Fibroblast of lung (primary cell): ENCODE data around the gene MYPOP. TPM values are rescaled to one million over a fixed set of nuclear protein-coding genes. Genes with fewer than 3 reads are reported as not detected.

Source experiments
- DNase-seq, 2 donors: peaks; one replicate each; pipeline versions ENCODE4 v3.0.0 to v3.0.0-alpha.2; 2010; ENCODE audit warnings: low read depth in 2 of 2
- H2AFZ ChIP-seq: 2 replicates; pipeline ENCODE4 v1.5.1; 2012; ENCODE audit warnings: low read length, control low read depth, inconsistent platforms
- H3K27ac ChIP-seq: 2 replicates; pipeline ENCODE4 v1.5.1; 2011; ENCODE audit warnings: low read length, control low read depth; ENCODE audit not compliant: insufficient read depth
- H3K27me3 ChIP-seq: 2 replicates; pipeline ENCODE4 v1.5.1; 2011; ENCODE audit warnings: mild to moderate bottlenecking, low read length; ENCODE audit not compliant: control insufficient read depth, insufficient read depth
- H3K36me3 ChIP-seq: 2 replicates; pipeline ENCODE4 v1.5.1; 2011; ENCODE audit warnings: low read length; ENCODE audit not compliant: control insufficient read depth, insufficient read depth
- H3K4me1 ChIP-seq: 2 replicates; pipeline ENCODE4 v1.5.1; 2011; ENCODE audit warnings: low read length; ENCODE audit not compliant: control insufficient read depth, insufficient read depth; ENCODE audit errors: extremely low read depth
- H3K4me2 ChIP-seq: 2 replicates; pipeline ENCODE4 v1.5.1; 2011; ENCODE audit warnings: low read length, control low read depth; ENCODE audit not compliant: insufficient read depth; ENCODE audit errors: extremely low read depth
- H3K4me3 ChIP-seq, 4 experiments: fragments of 200-600 bp in 1 of 4; sonication (generic) in 1 of 4; replicated peaks in 1 of 4; 2 replicates each; pipeline ENCODE4 v1.5.1; 2011 to 2016; ENCODE audit warnings: low read length in 4 of 4, low read depth in 3 of 4, mild to moderate bottlenecking in 3 of 4, control low read depth in 2 of 4, inconsistent platforms in 1 of 4, mixed read lengths in 1 of 4; ENCODE audit not compliant: insufficient read depth in 1 of 4; ENCODE audit errors: control extremely low read depth in 1 of 4
- H3K79me2 ChIP-seq: 2 replicates; pipeline ENCODE4 v1.5.1; 2012; ENCODE audit warnings: mild to moderate bottlenecking, low read length, inconsistent platforms; ENCODE audit not compliant: control insufficient read depth, insufficient read depth
- H3K9ac ChIP-seq: 2 replicates; pipeline ENCODE4 v1.5.1; 2011; ENCODE audit warnings: mild to moderate bottlenecking, low read length, control low read depth; ENCODE audit not compliant: insufficient read depth
- H3K9me3 ChIP-seq: 2 replicates; pipeline ENCODE4 v1.5.1; 2012; ENCODE audit warnings: low read depth, low read length; ENCODE audit not compliant: control insufficient read depth, insufficient read depth
- H4K20me1 ChIP-seq: 2 replicates; pipeline ENCODE4 v1.5.1; 2011; ENCODE audit warnings: low read length; ENCODE audit not compliant: control insufficient read depth, insufficient read depth; ENCODE audit errors: extremely low read depth
- EZH2 ChIP-seq: IDR thresholded peaks from 2 replicates; pipeline ENCODE4 v1.5.1; 2012; ENCODE audit warnings: low read length, control low read depth, mild to moderate bottlenecking; ENCODE audit errors: missing control alignments
- polyA plus RNA-seq, 2 donors: library from polyadenylated mRNA; depleted of rRNA in 1 of 2; stranded (reverse) in 1 of 2; unstranded in 1 of 2; fragments of >200 nt; gene quantifications; 2 replicates each; pipeline ENCODE4 v1.2.1, GENCODE V29; 2011 to 2012; ENCODE audit warnings: missing spikeins in 1 of 2
- total RNA-seq: library from RNA; depleted of rRNA; stranded (reverse); fragments of >200 nt; gene quantifications from 2 replicates; pipeline ENCODE4 v1.2.1, GENCODE V29; 2014
- TF ChIP-seq, protein P1 (sequence below), 2 donors: IDR thresholded peaks in 1 of 2; conservative IDR thresholded peaks in 1 of 2; 1 replicate in 1 of 2; 2 replicates in 1 of 2; pipeline ENCODE4 v1.5.1; 2011 to 2012; ENCODE audit warnings: low read length in 2 of 2, control low read depth in 1 of 2, inconsistent platforms in 1 of 2, low read depth in 1 of 2, mild to moderate bottlenecking in 1 of 2

Gene MYPOP
- total and polyA plus RNA-seq, 2 donors (not counting 1 experiment from before 2014, with no cell fraction given) = 0.81 to 1.3 TPM

DNA sequence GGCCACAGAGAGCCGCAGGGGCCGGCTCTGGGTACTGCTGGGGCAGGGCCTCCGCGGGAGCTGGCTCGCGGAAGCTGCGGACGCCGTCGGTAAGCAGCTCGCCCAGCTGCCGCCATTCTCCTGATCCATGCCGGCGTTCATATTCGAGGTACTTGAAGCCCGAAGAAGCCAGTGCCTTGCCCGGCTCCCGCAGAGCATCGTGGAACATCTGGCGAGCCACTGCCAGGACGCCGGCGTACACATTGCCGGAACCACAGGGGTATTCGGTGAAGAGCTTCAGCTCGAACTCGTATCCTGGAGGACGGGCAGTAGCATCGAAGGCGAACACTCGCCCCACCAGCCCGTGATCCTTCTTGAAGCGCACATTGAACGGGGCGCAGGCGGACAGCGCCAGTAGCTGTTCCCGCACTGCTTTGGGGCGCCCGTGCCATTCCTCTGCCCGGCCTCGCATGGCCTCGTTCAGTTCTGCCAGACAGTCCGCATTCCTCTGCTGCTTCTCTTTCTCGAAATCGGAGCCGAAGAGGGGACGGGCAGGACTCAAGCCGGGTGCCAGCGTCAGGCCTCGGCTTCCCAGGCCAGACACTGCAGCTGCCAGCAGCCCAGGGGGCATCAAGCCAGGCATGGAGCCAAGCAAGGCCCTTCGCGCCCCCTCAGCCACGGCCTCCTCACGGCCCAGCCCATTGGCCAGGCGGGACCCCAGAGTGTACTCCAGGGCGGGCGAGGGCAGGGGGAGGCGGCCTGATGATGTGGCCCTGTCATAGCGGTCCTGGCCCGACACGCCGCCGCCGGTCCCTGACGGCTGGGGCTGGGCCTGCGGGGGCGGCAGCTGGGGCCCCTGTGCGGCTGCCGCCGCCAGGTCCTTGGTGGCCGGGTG, 17.5 kb downstream of the MYPOP start:
- Histone ChIP-seq H3K36me3 (peaks cover 8% of the 10 kb centered on the region), H3K27ac (peak overlapping the region; percentile 61), H3K9me3 (no peaks in the 10 kb centered on the region), H3K79me2 (peaks cover 10% of the 10 kb centered on the region), H3K4me1 (peaks cover 5% of the 10 kb centered on the region), H3K27me3 (no peaks in the 10 kb centered on the region), H3K4me3 (peak overlapping the region; percentile 16 to 75 (median 49)), H4K20me1 (no peaks in the 10 kb centered on the region), H2AFZ (no peak overlapping the region), H3K4me2 (peak overlapping the region; percentile 82), H3K9ac (peak overlapping the region; percentile 80)
- TF ChIP-seq, protein P1, sequence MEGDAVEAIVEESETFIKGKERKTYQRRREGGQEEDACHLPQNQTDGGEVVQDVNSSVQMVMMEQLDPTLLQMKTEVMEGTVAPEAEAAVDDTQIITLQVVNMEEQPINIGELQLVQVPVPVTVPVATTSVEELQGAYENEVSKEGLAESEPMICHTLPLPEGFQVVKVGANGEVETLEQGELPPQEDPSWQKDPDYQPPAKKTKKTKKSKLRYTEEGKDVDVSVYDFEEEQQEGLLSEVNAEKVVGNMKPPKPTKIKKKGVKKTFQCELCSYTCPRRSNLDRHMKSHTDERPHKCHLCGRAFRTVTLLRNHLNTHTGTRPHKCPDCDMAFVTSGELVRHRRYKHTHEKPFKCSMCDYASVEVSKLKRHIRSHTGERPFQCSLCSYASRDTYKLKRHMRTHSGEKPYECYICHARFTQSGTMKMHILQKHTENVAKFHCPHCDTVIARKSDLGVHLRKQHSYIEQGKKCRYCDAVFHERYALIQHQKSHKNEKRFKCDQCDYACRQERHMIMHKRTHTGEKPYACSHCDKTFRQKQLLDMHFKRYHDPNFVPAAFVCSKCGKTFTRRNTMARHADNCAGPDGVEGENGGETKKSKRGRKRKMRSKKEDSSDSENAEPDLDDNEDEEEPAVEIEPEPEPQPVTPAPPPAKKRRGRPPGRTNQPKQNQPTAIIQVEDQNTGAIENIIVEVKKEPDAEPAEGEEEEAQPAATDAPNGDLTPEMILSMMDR (conservative IDR thresholded peaks at IDR 0.05 in 1 of 2, IDR thresholded peaks at IDR 0.05 in 1 of 2; ENCODE audit: low read depth in 1 of 2, low read length in 2 of 2) = no peak
- no peak for TF ChIP-seq EZH2
- DNase-seq = no peak

- H3K36me3 ChIP-seq = peaks cover 8% of the 10 kb centered on the region
Measured at GRCh38 chr19:45883881-45884681, 18.3 kb downstream of the MYPOP start.

DNA sequence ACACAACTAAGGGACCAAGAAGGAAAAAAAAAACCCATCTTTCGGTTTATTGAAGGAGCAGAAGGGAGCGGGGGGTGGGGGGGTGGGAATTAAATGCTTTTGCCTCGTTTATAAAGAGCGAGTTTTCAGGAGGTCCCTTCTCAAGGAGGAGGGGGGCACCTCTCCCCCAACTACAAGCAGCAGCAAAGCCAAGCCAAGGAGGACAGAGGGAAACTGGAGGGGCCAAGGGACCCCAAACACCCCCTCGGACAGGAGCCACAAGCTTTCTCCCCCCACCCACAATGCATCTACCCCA, 18.9 kb downstream of the MYPOP start:
- Histone ChIP-seq H3K4me3 (peak overlapping the region in 1 of 4 experiments; percentile 20), H3K9ac (no peak overlapping the region), H3K27ac (no peak overlapping the region), H3K4me1 (peaks cover 5% of the 10 kb centered on the region), H3K27me3 (no peaks in the 10 kb centered on the region), H2AFZ (no peak overlapping the region), H3K36me3 (peaks cover 8% of the 10 kb centered on the region), H3K9me3 (no peaks in the 10 kb centered on the region), H3K4me2 (no peak overlapping the region), H3K79me2 (peaks cover 10% of the 10 kb centered on the region), H4K20me1 (no peaks in the 10 kb centered on the region)
- no peak for DNase-seq
- TF ChIP-seq, protein P1 (conservative IDR thresholded peaks at IDR 0.05 in 1 of 2, IDR thresholded peaks at IDR 0.05 in 1 of 2; ENCODE audit: low read depth in 1 of 2, low read length in 2 of 2) = no peak
- no peak for TF ChIP-seq EZH2

More at GRCh38 chr19:45883881-45884681, 18.3 kb downstream of the MYPOP start:
- no peak overlapping the region for H3K4me2 ChIP-seq
- no peaks in the 10 kb centered on the region for H3K9me3 ChIP-seq
- peak overlapping the region in 1 of 4 experiments; percentile 20 for H3K4me3 ChIP-seq
- H4K20me1 ChIP-seq = no peaks in the 10 kb centered on the region
- H3K79me2 ChIP-seq = peaks cover 10% of the 10 kb centered on the region
- H3K27ac ChIP-seq = no peak overlapping the region
- DNase-seq = no peak
- peaks cover 5% of the 10 kb centered on the region for H3K4me1 ChIP-seq
- no peak overlapping the region for H3K9ac ChIP-seq
- H3K27me3 ChIP-seq = no peaks in the 10 kb centered on the region
- TF ChIP-seq EZH2 = no peak
- H2AFZ ChIP-seq = no peak overlapping the region
